ENCODE measurements around the gene ENOPH1. TPM values are rescaled to one million over a fixed set of nuclear protein-coding genes. Genes with fewer than 3 reads are reported as not detected.
A peak's percentile ranks its signal among the peaks of the same experiment; 100 is the strongest.
"Not testable (repeated sequence)": the region's sequence is repeated elsewhere in the genome, so short reads cannot be mapped to it uniquely, and the experiment has no call there.

Gene ENOPH1
- total RNA-seq, 1 experiment from 2014 or later = 67.6 TPM

- Mint-ChIP-seq H3K4me3 (ENCODE audit: unreplicated experiment) (no peak overlapping the region), H3K4me1 (ENCODE audit: low read depth, unreplicated experiment) (peaks cover 7% of the 10 kb centered on the region), H3K27me3 (ENCODE audit: insufficient read depth, unreplicated experiment) (no peaks in the 10 kb centered on the region), H3K27ac (ENCODE audit: unreplicated experiment) (no peak overlapping the region), H3K36me3 (ENCODE audit: insufficient read depth, unreplicated experiment) (no peaks in the 10 kb centered on the region), H3K9me3 (ENCODE audit: unreplicated experiment) (peaks cover 12% of the 10 kb centered on the region)
- H3K9me3 ChIP-seq = no peaks in the 10 kb centered on the region
- no peak overlapping the region for H3K4me3 ChIP-seq (ENCODE audit: low read depth, low read length)
- no peak for DNase-seq
- intact Hi-C loops (cut with micrococcal nuclease; ENCODE audit: unreplicated experiment) = no loop called here
- no peaks in the 10 kb centered on the region for H3K27me3 ChIP-seq (replicated peaks; ENCODE audit: control insufficient read depth, insufficient read depth, low read length)
- no peaks in the 10 kb centered on the region for H3K36me3 ChIP-seq (ENCODE audit: control insufficient read depth, insufficient read depth, low read length)
- BruUV-seq (replicated peaks) = no TSS peak
- POLR2A ChIA-PET = no interaction called here
- H3K4me1 ChIP-seq = no peaks in the 10 kb centered on the region
- CTCF ChIA-PET = interaction anchor here (1.4 kb wide), 1 partner anchor 28 kb away, joined by 4 read pairs; no protein-coding TSS in a partner anchor
- peak in 1 of 2 experiments; percentile 14 for TF ChIP-seq CTCF (IDR thresholded peaks at IDR 0.05; ENCODE audit: insufficient read depth in 1 of 2, low read depth in 1 of 2, low read length in 1 of 2, severe bottlenecking in 1 of 2, unreplicated experiment in 1 of 2)
Measured at GRCh38 chr4:82388405-82388804, 42.0 kb upstream of the ENOPH1 start.

- H3K4me1 ChIP-seq; H3K4me3 Mint-ChIP-seq (ENCODE audit: unreplicated experiment); H3K27me3 ChIP-seq (replicated peaks; ENCODE audit: control insufficient read depth, insufficient read depth, low read length); H3K36me3 ChIP-seq (ENCODE audit: control insufficient read depth, insufficient read depth, low read length); H3K27me3 Mint-ChIP-seq (ENCODE audit: insufficient read depth, unreplicated experiment); H3K9me3 ChIP-seq; BruUV-seq (replicated peaks); DNase-seq; H3K36me3 Mint-ChIP-seq (ENCODE audit: insufficient read depth, unreplicated experiment); POLR2A ChIA-PET; H3K4me1 Mint-ChIP-seq (ENCODE audit: low read depth, unreplicated experiment); H3K27ac Mint-ChIP-seq (ENCODE audit: unreplicated experiment); CTCF ChIA-PET; intact Hi-C loops (cut with micrococcal nuclease; ENCODE audit: unreplicated experiment); H3K4me3 ChIP-seq (ENCODE audit: low read depth, low read length): not testable (repeated sequence)
- peaks cover 12% of the 10 kb centered on the region for H3K9me3 Mint-ChIP-seq (ENCODE audit: unreplicated experiment)
Measured at GRCh38 chr4:82390061-82390460, 40.3 kb upstream of the ENOPH1 start.

- no peak overlapping the region for H3K4me3 ChIP-seq (ENCODE audit: low read depth, low read length)
- DNase-seq = no peak
- H3K27me3 ChIP-seq (replicated peaks; ENCODE audit: control insufficient read depth, insufficient read depth, low read length) = no peaks in the 10 kb centered on the region
- ChIA-PET POLR2A (interaction anchor here (1.6 kb wide), 1 partner anchor 21 kb away, joined by 4 read pairs; the partner anchor contains the start of gene HNRNPD), CTCF (interaction anchor here (0.6 kb wide), 1 partner anchor 35 kb away, joined by 3 read pairs; no protein-coding TSS in a partner anchor)
- Mint-ChIP-seq H3K4me1 (ENCODE audit: low read depth, unreplicated experiment) (no peaks in the 10 kb centered on the region), H3K9me3 (ENCODE audit: unreplicated experiment) (no peaks in the 10 kb centered on the region), H3K27me3 (ENCODE audit: insufficient read depth, unreplicated experiment) (no peaks in the 10 kb centered on the region), H3K27ac (ENCODE audit: unreplicated experiment) (no peak overlapping the region), H3K36me3 (ENCODE audit: insufficient read depth, unreplicated experiment) (no peaks in the 10 kb centered on the region), H3K4me3 (ENCODE audit: unreplicated experiment) (no peak overlapping the region)
- no peaks in the 10 kb centered on the region for H3K4me1 ChIP-seq
- TF ChIP-seq CTCF (IDR thresholded peaks at IDR 0.05; ENCODE audit: insufficient read depth in 1 of 2, low read depth in 1 of 2, low read length in 1 of 2, severe bottlenecking in 1 of 2, unreplicated experiment in 1 of 2) = no peak
- no peaks in the 10 kb centered on the region for H3K9me3 ChIP-seq
- BruUV-seq (replicated peaks) = no TSS peak
- intact Hi-C loops (cut with micrococcal nuclease; ENCODE audit: unreplicated experiment) = no loop called here
- H3K36me3 ChIP-seq (ENCODE audit: control insufficient read depth, insufficient read depth, low read length) = no peaks in the 10 kb centered on the region
Measured at GRCh38 chr4:82394896-82395295, 35.5 kb upstream of the ENOPH1 start.

- Histone ChIP-seq H3K27me3 (replicated peaks; ENCODE audit: control insufficient read depth, insufficient read depth, low read length) (no peaks in the 10 kb centered on the region), H3K36me3 (ENCODE audit: control insufficient read depth, insufficient read depth, low read length) (no peaks in the 10 kb centered on the region), H3K9me3 (no peaks in the 10 kb centered on the region), H3K4me3 (ENCODE audit: low read depth, low read length) (no peak overlapping the region), H3K4me1 (no peaks in the 10 kb centered on the region)
- H3K27me3 Mint-ChIP-seq (ENCODE audit: insufficient read depth, unreplicated experiment) = no peaks in the 10 kb centered on the region
- TF ChIP-seq CTCF (IDR thresholded peaks at IDR 0.05; ENCODE audit: insufficient read depth in 1 of 2, low read depth in 1 of 2, low read length in 1 of 2, severe bottlenecking in 1 of 2, unreplicated experiment in 1 of 2) = no peak
- DNase-seq = no peak
- no TSS peak for BruUV-seq (replicated peaks)
- intact Hi-C loops (cut with micrococcal nuclease; ENCODE audit: unreplicated experiment) = no loop called here
- no peak overlapping the region for H3K4me3 Mint-ChIP-seq (ENCODE audit: unreplicated experiment)
- no peaks in the 10 kb centered on the region for H3K4me1 Mint-ChIP-seq (ENCODE audit: low read depth, unreplicated experiment)
- ChIA-PET CTCF (no interaction called here), POLR2A (no interaction called here)
- H3K9me3 Mint-ChIP-seq (ENCODE audit: unreplicated experiment) = no peaks in the 10 kb centered on the region
- H3K27ac Mint-ChIP-seq (ENCODE audit: unreplicated experiment) = no peak overlapping the region
- H3K36me3 Mint-ChIP-seq (ENCODE audit: insufficient read depth, unreplicated experiment) = no peaks in the 10 kb centered on the region
Measured at GRCh38 chr4:82397527-82397926, 32.9 kb upstream of the ENOPH1 start.
